Thyroid gland (tissue), 4 donors: Measurements from ENCODE around the gene ABHD15.

Experiments used
- CTCF ChIP-seq, 6 experiments: fragments of 200-600 bp in 3 of 6; fragments of 450-650 bp in 3 of 6; sonication (generic) in 3 of 6; IDR thresholded peaks; one replicate each; pipeline ENCODE4 v1.5.1; 2016 to 2019; ENCODE audit warnings: antibody characterized with exemption in 6 of 6, mild to moderate bottlenecking in 2 of 6, inconsistent platforms in 1 of 6, moderate library complexity in 1 of 6
- POLR2A ChIP-seq, 2 donors: fragments of 450-650 bp; IDR thresholded peaks; one replicate each; pipeline ENCODE4 v1.6.1; 2017; ENCODE audit warnings: antibody characterized with exemption in 2 of 2, mild to moderate bottlenecking in 2 of 2, moderate library complexity in 1 of 2

- TF ChIP-seq CTCF (IDR thresholded peaks at IDR 0.05) (no peak), POLR2A (IDR thresholded peaks at IDR 0.05) (no peak)
Observed at GRCh38 chr17:29571486-29571882, 4.6 kb upstream of the ABHD15 start.
